Calu3 (cell line): Measurements from ENCODE around the gene GADD45B. TPM values are rescaled to one million over a fixed set of nuclear protein-coding genes. Genes with fewer than 3 reads are reported as not detected.
"Not testable (repeated sequence)": the region's sequence is repeated elsewhere in the genome, so short reads cannot be mapped to it uniquely, and the experiment has no call there.

Experiments used
- BruUV-seq: library from RNA; stranded (reverse); fragments of 400-500 nt; replicated peaks from 2 replicates; lab custom pipeline; 2021; lab: Mats Ljungman, UMichigan
- CTCF ChIA-PET: fragments of 300-600 bp; sonication (Branson Sonifier 250); formaldehyde crosslinking; loops from one replicate; lab custom pipeline; 2022; ENCODE audit warnings: antibody characterized with exemption; lab: Charles Lee
- DNase-seq: peaks from one replicate; pipeline ENCODE4 v3.0.0; 2022
- H3K27ac Mint-ChIP-seq: one replicate; pipeline ENCODE4 v1.8.0; 2022; ENCODE audit warnings: mixed read lengths; ENCODE audit not compliant: unreplicated experiment
- H3K27me3 Mint-ChIP-seq: one replicate; pipeline ENCODE4 v1.8.0; 2022; ENCODE audit warnings: mixed read lengths; ENCODE audit not compliant: unreplicated experiment
- H3K36me3 Mint-ChIP-seq: one replicate; pipeline ENCODE4 v1.8.0; 2022; ENCODE audit warnings: mild to moderate bottlenecking, moderate library complexity, mixed read lengths; ENCODE audit not compliant: insufficient read depth, unreplicated experiment
- H3K4me1 Mint-ChIP-seq: one replicate; pipeline ENCODE4 v1.8.0; 2022; ENCODE audit warnings: mild to moderate bottlenecking, low read depth, mixed read lengths; ENCODE audit not compliant: unreplicated experiment
- H3K4me3 Mint-ChIP-seq: one replicate; pipeline ENCODE4 v1.8.0; 2022; ENCODE audit warnings: mild to moderate bottlenecking, low read depth, moderate library complexity, mixed read lengths; ENCODE audit not compliant: unreplicated experiment
- H3K9me3 Mint-ChIP-seq: one replicate; pipeline ENCODE4 v1.8.0; 2022; ENCODE audit warnings: low read depth, mixed read lengths; ENCODE audit not compliant: unreplicated experiment
- CTCF ChIP-seq: fragments of 200-600 bp; IDR thresholded peaks from one replicate; pipeline ENCODE4 v1.8.0; 2022; ENCODE audit warnings: antibody characterized with exemption; ENCODE audit not compliant: unreplicated experiment
- intact Hi-C: fragments of 100-400 bp; cut with micrococcal nuclease; formaldehyde crosslinking; loops from one replicate; pipeline ENCODE4 v1.10.0; 2022; ENCODE audit not compliant: unreplicated experiment
- total RNA-seq: library from RNA; stranded (reverse); gene quantifications from 2 replicates; pipeline ENCODE4 v1.2.3, GENCODE V29; 2022

The GADD45B gene
- total RNA-seq, 1 experiment from 2014 or later: 36.5 TPM

- no peaks in the 10 kb centered on the region for H3K27me3 Mint-ChIP-seq
- BruUV-seq: no TSS peak
- no peak for TF ChIP-seq CTCF
- peak overlapping the region; percentile 67 for H3K4me3 Mint-ChIP-seq
- H3K27ac Mint-ChIP-seq: no peak overlapping the region
- no peak for DNase-seq
- intact Hi-C loops: no loop called here
- no peaks in the 10 kb centered on the region for H3K4me1 Mint-ChIP-seq
- peaks cover 33% of the 10 kb centered on the region for H3K36me3 Mint-ChIP-seq
- CTCF ChIA-PET: interaction anchor here (0.7 to 1.1 kb wide), 3 partner anchors 22 to 155 kb away, joined by 4 to 6 read pairs (median 4); no protein-coding TSS in a partner anchor
- no peaks in the 10 kb centered on the region for H3K9me3 Mint-ChIP-seq
Measured at GRCh38 chr19:2455851-2456570, 19.9 kb upstream of the GADD45B start.

- H3K9me3 Mint-ChIP-seq: no peaks in the 10 kb centered on the region
- peaks cover 38% of the 10 kb centered on the region for H3K36me3 Mint-ChIP-seq
- CTCF ChIA-PET: interaction anchor here (0.6 to 1.1 kb wide), 2 partner anchors 14 to 154 kb away, joined by 3 to 6 read pairs; no protein-coding TSS in a partner anchor
- DNase-seq: no peak
- H3K4me3 Mint-ChIP-seq: peak overlapping the region; percentile 67
- no peaks in the 10 kb centered on the region for H3K4me1 Mint-ChIP-seq
- BruUV-seq: no TSS peak
- no peak for TF ChIP-seq CTCF
- H3K27me3 Mint-ChIP-seq: no peaks in the 10 kb centered on the region
- H3K27ac Mint-ChIP-seq: no peak overlapping the region
- intact Hi-C loops: no loop called here
Measured at GRCh38 chr19:2457394-2458037, 18.4 kb upstream of the GADD45B start.

GRCh38 chr19:2458054-2458453 is 17.9 kb upstream of the GADD45B start:
- no peak for DNase-seq
- Mint-ChIP-seq H3K4me3 (no peak overlapping the region), H3K9me3 (no peaks in the 10 kb centered on the region), H3K4me1 (no peaks in the 10 kb centered on the region), H3K36me3 (peaks cover 38% of the 10 kb centered on the region), H3K27me3 (no peaks in the 10 kb centered on the region), H3K27ac (no peak overlapping the region)
- CTCF ChIA-PET: no interaction called here
- BruUV-seq: no TSS peak
- intact Hi-C loops: no loop called here
- no peak for TF ChIP-seq CTCF

GRCh38 chr19:2458776-2459175 is 17.2 kb upstream of the GADD45B start:
- H3K4me1 Mint-ChIP-seq, H3K27me3 Mint-ChIP-seq, BruUV-seq, intact Hi-C loops, H3K27ac Mint-ChIP-seq, DNase-seq, H3K4me3 Mint-ChIP-seq, H3K9me3 Mint-ChIP-seq: not testable (repeated sequence)
- CTCF ChIA-PET: interaction anchor here (0.7 kb wide), 1 partner anchor 280 kb away, joined by 3 read pairs; no protein-coding TSS in a partner anchor
- H3K36me3 Mint-ChIP-seq: peaks cover 38% of the 10 kb centered on the region
